Hematopoietic multipotent progenitor cell (in vitro differentiated cells): Measurements from ENCODE around the gene TTC13. TPM values are rescaled to one million over a fixed set of nuclear protein-coding genes. Genes with fewer than 3 reads are reported as not detected.
"Not testable (repeated sequence)": the region's sequence is repeated elsewhere in the genome, so short reads cannot be mapped to it uniquely, and the experiment has no call there.

Experiments used
- DNase-seq, 3 donors: peaks; one replicate each; pipeline ENCODE4 v3.0.0-alpha.2; 2011 to 2015; ENCODE audit warnings: low read depth in 2 of 3, low spot score in 2 of 3
- total RNA-seq: library from RNA; depleted of rRNA; stranded (reverse); fragments of >200 nt; gene quantifications from one replicate; pipeline ENCODE4 v1.2.3, GENCODE V29; 2012

Gene TTC13
- total RNA-seq, 1 donor, result 4.8 TPM

- DNase-seq, result no peak
Measured at GRCh38 chr1:230992100-230992774, 13.6 kb upstream of the TTC13 start.

GRCh38 chr1:230987448-230987847 lies 8.8 kb upstream of the TTC13 start:
- no peak for DNase-seq

GRCh38 chr1:230986976-230987375 lies 8.3 kb upstream of the TTC13 start:
- DNase-seq, result no peak

- DNase-seq, result no peak
Measured at GRCh38 chr1:230985711-230986110, 7.0 kb upstream of the TTC13 start.

- DNase-seq, result not testable (repeated sequence)
Measured at GRCh38 chr1:230984622-230985515, 6.2 kb upstream of the TTC13 start.

- no peak for DNase-seq
Measured at GRCh38 chr1:230983811-230984210, 5.2 kb upstream of the TTC13 start.

GRCh38 chr1:230982696-230983095 lies 4.0 kb upstream of the TTC13 start:
- DNase-seq, result no peak

- DNase-seq, result no peak
Measured at GRCh38 chr1:230979952-230980351, 1.3 kb upstream of the TTC13 start.

- peak in 1 of 3 donors; percentile 5 for DNase-seq
Measured at GRCh38 chr1:230979389-230979716, 692 bp upstream of the TTC13 start.

- peak in 2 of 3 donors; percentile 30 to 51 for DNase-seq
Measured at GRCh38 chr1:230977761-230978490, 735 bp downstream of the TTC13 start.

GRCh38 chr1:230976825-230977747 lies 1.6 kb downstream of the TTC13 start:
- peak; percentile 17 to 54 (median 49) for DNase-seq

- no peak for DNase-seq
Measured at GRCh38 chr1:230976360-230976759, 2.3 kb downstream of the TTC13 start.

GRCh38 chr1:230975636-230976035 lies 3.0 kb downstream of the TTC13 start:
- no peak for DNase-seq

- peak; percentile 41 to 73 (median 51) for DNase-seq
Measured at GRCh38 chr1:230972855-230973271, 5.8 kb downstream of the TTC13 start.

GRCh38 chr1:230971771-230972170 lies 6.9 kb downstream of the TTC13 start:
- DNase-seq, result no peak

- no peak for DNase-seq
Measured at GRCh38 chr1:230970432-230970831, 8.2 kb downstream of the TTC13 start.

- no peak for DNase-seq
Measured at GRCh38 chr1:230966358-230966873, 12.2 kb downstream of the TTC13 start.

GRCh38 chr1:230965535-230965934 lies 13.1 kb downstream of the TTC13 start:
- no peak for DNase-seq

- DNase-seq, result no peak
Measured at GRCh38 chr1:230964896-230965295, 13.8 kb downstream of the TTC13 start.

GRCh38 chr1:230958370-230958769 lies 20.3 kb downstream of the TTC13 start:
- no peak for DNase-seq
